Kidney glomerular epithelial cell (primary cell): Measurements from ENCODE around the gene TRPM3.

Experiments used
- DNase-seq: peaks from one replicate; lab custom pipeline; 2025; lab: John Stamatoyannopoulos, UW

Gene TRPM3

DNA sequence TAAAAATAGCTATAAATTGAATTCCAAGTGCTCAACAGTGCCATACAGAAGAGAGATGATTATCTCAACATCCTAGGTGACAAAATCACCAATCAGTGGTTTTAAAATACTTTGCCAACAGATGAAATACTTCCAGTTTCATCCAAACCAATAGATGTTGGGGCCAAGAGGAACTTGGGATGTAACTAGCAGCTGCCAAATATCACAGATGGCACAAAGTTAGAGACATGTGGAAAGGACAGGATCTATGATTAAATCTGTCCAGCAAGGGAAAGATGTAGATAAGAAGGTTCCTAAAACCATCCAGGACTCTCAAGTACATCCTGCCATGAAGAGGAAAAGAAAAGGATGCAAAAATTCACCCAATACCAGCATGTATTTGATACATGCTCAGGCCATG lies 23.8 kb downstream of the TRPM3 start:
- no peak for DNase-seq

DNA sequence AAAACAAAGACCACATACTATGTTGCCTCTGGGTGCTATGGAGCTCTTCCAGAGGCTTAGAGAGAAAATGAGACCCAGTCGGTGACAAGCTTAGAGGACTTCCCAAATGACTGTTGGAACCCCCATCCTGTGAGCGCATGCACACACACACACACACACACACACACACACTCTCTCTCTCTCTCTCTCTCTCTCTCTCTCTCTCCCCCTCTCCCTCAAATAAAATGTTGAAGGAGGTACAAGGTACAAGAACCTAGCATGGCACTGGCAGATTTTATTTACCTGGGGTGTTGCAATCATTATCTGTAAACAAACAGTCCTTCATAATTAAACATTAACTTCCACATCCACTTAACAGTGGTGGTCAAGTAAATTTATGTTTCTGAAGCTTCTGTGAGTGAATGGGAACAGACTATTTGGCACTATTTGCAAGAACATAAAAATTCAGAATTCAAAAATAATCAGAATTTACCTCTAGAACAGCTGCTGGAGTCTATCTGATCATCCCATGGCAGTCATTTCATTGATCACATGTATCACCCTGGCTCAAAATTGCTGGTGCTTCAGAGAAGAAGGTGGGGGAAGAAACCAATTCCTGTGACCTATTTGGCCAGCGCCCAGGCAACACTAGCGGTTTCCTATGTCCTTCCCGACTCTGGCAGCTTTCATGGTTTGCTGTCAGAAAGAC lies 24.9 kb downstream of the TRPM3 start:
- DNase-seq, result no peak

DNA sequence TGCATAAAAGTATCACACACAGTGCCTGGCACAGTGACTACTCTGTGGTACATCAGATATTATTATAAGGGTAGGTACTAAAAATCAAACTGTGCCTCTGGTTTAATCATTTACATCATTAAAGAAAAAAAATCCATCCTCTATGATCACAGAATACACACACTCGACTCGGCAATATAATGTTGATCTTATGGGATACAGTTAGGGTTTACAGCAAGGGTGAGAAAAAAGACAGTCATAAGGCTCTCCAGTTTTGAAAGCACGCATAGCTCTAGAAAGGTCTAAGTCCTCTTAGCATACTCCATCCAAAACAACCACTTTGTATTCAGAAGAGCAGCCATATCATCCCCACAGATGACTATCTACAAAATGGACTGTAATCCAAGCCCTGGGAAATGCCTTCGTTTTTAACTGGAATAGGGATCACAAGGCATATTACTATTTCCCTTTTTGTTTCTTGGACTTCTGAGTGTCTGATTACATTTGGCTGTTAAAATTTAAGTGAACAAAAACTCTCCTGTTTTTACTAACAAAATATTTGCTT lies 26.6 kb downstream of the TRPM3 start:
- no peak for DNase-seq

DNA sequence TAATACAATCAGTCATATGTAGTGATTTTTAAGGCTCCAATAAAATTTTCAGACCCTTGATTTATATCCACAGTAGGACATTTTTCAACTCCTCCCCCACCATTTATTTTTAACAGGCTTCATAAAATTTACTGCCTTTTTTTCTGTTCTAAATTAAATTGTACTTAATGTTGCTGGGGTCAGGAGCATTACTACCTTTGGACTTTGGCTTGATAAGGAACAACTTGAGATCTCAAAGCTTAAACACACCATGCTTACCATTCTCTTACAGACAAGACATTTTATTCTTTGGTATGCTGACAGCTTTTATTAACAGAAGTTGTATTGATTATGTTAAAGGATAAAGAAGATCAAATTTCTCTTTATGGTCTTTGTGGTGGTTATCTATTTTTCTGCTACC lies 30.5 kb downstream of the TRPM3 start:
- no peak for DNase-seq

DNA sequence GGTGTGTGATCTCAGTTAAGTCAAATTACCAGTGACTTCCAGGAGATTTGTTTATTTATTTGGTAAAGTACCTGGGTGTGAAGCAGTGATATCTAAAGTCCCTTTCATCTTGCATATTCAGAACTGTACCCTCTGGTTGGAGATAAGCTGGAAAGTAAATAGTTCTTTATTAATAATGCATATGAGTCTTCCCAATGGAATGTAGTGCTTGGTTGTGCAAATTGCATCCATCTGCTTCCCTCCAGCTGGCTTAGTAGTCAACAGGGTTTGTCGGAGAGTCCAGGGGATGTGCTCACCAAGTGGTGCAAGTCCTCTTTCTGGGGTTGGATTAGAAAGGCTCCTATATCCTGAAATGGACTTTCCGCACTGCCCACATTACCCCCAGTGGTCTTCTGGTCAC lies 42.0 kb downstream of the TRPM3 start:
- no peak for DNase-seq

DNA sequence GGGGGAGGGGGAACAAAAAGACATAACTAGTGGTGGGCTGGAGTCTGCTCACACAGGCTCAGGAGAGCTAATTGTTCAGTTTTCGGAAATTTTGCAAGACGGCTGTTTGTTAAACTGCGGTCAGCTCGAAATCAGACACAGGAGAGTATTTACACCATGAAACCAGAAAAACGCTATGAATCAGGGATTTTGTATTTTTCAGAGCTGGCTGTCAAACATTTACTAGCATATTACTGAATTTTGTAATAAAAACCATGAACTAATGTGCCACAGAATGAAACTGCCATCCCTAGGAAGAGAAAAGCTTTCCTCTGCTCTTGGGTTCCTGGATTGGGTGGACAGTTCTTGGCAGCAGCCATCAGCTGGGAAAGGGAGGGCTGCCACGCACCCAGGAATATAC lies 45.3 kb downstream of the TRPM3 start:
- no peak for DNase-seq

DNA sequence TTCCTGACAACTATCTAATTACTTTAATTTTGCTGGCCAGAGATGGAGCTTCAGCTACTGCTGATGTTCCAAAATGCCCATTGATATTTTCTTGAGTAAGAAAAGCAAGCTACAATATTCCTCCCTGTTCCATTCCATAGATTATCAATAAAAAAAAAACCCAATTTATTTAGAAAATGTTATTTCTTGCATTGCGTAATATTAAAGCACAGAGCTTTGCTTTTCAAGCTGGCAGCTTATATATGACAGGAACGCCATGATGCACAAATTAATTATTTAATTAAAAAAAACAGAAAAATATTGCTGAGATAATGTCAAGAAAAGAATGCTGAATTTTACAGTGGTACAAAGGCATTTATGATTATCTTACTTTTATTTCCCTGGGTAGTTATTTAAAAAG lies 47.9 kb downstream of the TRPM3 start:
- no peak for DNase-seq

DNA sequence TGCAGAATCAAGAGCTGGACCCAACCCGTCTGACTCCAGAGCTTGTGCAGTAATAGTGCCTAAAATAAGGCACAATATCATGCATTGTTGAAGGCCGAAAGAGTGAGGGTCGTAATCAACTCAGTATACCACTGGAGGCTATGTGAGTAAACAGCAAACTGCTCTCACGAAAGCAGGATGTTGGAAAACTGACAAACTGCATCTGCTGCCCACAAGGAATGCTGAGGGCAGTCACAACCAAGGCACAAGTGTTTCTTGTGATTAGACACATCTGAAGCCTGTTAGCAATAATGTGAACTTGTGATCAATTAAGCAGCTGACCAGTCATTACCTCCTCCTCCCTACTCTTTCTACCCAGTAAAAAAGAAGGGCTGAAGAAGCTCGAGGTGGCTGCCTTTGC lies 48.8 kb downstream of the TRPM3 start:
- DNase-seq, result no peak

DNA sequence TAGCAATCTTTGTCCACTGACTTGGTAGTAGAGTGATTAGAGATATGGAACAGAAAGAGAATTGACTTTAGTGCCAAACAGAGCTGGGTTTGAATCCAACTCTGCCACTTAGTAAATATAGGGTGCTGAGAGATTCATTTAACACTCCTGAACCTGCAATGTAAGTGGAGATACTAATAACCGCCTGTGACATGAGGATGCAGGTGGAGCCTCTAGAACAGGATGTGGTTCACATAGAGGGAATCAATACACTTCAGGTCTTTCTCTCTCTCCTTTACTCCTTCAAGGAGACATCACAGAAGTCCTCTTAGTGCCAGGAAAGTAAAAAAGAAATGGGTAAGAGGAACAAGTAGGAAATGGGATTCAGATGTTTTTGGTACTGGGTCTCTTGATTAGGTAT lies 49.8 kb downstream of the TRPM3 start:
- DNase-seq, result no peak

DNA sequence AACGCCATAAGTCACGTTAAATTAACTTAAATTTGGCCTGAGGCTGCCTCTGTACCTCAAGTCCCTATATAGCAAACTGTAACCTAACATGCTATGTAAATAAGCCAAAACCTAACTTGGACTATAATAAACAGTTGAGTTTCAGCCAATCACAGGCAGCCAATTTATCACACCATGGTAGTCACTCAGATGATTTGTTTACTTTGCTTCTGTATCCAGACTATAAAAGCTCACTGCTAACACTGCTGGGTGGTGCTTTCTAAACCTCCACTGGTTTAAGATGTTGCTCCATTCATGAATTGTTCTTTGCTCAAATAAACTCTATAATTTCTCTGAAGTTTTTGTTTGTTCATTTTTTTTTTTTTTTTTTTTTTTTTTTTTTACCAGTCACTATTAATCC lies 62.8 kb downstream of the TRPM3 start:
- no peak for DNase-seq

DNA sequence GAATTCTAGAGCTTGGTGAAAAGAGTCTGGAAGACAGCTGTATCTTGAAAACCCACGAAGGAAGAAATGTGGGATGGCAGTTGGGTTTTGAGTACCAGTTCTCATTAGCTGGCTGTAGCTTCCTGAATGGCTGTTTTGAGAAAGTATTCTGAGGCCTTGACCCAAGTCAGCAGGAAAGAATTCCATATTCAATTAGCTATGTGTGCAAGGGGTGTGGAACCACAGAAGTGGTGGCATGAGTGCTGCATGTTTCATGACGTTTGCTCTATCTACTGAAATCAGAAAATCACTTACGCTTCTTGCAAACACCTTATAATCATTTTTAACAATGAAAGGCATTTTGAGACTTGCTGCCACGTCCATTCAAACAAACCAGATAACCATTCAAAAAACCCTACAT lies 69.1 kb downstream of the TRPM3 start:
- DNase-seq, result no peak

DNA sequence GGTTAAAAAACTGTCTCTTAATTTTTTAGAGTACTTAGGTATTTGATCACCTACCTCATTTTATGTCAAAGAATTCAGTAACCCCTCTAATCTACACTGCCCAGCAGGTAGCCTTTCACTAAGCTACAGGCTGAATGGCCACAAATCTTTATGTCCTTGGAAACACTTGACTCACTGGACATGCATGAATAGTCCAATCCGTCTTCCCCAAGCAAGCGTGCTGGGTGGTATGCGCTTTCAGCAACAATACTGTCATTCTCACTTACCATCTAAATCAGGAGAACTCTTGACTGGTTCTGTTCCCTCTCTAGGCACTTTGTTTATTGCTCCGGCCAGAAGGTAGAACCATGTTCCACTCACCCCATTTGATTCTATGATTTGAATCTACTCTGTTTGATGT lies 73.1 kb downstream of the TRPM3 start:
- no peak for DNase-seq

DNA sequence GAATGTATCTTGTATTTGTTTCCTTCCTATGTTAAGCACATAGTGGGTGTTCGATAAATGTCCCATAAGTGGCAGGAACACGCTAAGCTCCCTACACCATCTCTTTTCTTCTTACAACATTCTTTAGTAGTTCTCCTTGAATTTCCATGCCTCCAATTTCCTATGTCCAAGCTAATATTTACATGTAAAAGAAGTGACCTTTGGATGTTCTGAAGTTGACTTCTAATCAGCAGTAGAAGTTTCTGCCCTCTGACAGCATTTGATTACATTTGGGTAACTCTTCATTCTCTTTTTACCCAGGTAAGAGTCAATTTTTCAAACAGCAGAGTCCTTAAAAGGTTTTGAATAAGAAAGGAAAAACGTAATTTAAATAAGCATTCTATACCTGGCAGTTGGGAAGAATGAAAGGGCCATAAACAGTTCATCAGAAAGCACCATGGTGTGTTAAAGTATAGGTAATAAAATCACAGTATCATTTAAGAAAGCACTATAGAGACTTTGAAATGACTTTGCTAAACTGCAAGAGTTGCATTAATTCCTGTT lies 78.9 kb downstream of the TRPM3 start:
- no peak for DNase-seq

DNA sequence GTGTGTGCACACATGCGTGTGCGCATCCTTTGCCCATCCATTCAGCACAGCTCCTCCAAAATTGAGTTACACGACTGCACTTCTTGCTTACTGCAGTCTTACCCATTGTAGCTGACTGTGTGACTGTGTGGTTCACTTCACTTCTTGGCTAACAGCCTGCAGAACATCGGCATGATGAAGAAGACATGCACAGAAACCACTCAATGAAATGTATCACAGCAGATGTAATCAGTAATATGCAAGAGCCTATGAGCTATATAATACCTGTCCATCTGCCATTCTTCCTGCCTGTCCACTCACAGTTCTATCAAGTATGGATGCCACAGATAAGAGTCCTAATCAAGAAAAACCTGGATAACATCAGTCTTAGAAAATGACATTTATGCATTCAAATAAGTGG lies 83.9 kb downstream of the TRPM3 start:
- no peak for DNase-seq

DNA sequence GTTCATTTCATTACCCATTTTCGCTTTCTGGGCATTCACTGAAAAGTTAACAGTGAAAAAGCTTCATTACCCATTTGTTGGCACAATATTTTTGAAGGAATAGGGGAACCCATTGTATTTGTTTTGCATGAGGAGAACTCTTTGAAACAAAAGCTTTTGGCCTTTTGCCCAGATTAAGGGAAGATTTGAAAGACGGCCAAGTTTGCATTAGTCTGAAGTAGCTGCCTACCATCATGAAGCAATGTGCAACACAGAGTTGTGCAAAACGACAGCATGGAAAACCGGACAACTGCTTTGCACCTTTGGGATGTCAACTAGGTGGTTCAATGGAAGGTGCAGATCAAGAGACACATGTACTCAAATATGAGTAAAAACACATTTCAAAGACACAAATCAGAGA lies 84.9 kb downstream of the TRPM3 start:
- no peak for DNase-seq

DNA sequence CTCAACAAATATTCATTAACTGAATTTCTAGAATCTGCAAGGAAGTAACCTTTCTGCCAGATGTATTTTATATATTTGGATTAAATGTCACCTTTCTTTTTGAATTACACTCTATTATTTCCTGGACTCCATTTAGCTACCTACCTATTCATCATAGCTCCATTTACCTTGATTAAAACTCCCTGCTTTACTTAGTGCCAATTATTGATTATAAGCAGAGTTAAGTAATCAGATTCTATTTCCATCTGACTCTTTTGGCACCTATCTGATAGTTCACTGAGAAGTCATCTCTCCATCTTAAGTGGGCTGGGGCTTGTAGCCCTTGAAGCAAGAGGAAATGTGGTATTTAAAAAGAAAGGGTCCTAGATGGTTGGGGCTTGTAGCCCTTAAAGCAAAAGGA lies 88.6 kb downstream of the TRPM3 start:
- no peak for DNase-seq

DNA sequence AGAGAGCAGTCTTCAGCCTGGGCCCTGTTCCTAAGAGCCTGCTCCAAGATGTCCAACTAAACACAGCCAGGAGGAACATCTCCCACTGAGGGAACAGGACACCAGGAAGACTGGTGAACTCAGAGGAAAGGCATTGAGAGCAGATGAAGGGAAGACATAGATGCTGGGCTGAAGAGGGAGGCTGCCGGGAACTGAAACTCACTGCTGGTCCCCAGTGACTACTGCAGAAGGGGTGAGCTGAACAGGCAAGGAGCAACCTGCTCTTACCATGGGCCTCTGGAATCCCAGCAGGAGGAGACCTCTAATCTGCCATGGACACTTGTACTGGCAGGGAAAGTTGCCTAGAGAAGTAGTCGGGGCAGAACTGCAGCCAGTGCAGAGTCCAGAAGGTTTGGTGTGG lies 95.7 kb downstream of the TRPM3 start:
- no peak for DNase-seq

DNA sequence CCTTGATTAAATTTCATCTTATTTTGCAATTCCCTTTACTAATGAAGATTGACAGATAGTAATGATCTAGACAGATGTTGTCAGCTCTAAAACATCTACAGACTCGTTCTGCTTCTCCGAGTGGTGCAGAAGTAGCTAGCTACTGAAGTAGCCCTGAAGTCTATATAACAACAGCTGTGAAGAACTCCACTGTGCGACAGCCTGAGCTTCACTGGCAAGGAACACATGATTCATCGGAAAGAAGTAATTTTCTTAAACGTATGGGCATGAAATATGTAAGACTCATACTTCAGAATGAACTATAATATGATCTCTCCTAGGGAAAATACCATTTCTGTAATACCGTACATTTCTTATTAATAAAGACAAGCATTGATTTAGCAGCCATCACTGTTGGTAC lies 96.2 kb downstream of the TRPM3 start:
- DNase-seq, result no peak

DNA sequence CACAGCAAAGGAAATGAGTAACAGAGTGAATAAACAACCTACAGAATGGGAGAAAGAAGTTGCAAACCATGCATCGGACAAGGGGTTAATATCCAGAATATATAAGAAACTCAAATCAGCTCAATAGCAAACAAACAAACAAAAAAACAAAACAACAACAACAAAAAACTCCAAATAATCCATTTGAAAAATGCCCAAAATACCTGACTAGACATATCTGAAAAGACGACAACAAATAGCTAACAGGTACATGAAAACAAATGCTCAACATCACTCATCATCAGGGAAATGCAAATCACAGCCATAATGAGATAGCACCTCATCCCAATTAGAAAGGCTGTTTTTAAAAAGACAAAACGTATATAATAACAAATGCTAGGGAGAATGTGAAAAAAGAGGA lies 111.2 kb downstream of the TRPM3 start:
- DNase-seq, result no peak

DNA sequence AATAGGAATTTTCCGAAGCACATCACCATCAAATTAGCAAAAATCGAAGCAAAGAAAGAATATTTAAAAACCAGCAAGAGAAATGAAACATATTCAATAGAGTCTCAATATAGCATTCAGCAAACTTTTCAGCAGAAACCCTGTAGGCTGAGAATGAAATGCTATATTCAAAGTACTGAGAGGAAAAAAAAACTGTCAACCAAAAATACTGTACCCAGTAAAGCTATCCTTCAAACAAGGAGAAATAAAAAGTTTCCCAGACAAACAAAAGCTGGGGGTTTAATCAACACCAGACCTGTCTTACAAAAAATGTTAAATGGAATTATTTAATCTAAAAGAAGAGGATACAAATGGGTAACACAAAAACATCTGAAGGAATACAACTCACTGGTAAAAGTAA lies 116.0 kb downstream of the TRPM3 start:
- DNase-seq, result no peak

DNA sequence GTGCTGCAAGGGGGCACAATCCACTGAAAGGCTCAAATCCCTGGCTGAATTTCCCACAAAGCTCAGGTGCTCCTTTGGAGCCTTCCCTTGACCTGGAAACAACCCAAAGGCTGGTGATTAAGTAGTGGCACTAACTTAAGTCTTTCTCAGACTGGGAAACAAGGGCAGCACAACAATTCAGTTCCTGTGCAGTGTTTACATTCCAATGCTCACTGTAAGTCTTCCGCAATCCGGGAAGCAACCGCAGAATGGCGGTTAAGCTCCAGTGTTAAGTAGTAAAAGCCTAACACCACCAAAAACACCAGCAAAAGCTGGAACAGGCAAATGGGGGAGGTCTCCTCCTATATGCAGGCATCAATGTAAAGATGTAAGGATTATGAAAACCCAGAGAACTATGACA lies 117.2 kb downstream of the TRPM3 start:
- DNase-seq, result no peak

DNA sequence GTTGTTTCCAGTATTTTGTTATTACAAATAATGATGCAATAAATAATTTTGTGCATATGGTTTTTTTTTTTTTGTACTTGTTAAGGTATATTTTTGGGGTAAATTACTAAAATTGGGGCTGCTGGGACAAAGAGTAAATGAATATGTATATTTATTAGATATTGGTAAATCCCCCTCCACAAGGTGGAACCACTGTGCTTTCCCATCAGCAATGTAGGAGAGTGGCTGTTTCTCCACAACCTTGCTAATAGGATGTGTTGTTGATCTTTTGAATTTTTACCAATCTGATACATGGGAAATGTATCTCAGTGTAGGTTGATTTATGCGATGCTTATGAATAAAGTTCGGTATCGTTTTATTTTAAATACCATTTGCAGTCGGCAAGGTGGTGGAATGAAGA lies 118.1 kb downstream of the TRPM3 start:
- DNase-seq, result no peak

DNA sequence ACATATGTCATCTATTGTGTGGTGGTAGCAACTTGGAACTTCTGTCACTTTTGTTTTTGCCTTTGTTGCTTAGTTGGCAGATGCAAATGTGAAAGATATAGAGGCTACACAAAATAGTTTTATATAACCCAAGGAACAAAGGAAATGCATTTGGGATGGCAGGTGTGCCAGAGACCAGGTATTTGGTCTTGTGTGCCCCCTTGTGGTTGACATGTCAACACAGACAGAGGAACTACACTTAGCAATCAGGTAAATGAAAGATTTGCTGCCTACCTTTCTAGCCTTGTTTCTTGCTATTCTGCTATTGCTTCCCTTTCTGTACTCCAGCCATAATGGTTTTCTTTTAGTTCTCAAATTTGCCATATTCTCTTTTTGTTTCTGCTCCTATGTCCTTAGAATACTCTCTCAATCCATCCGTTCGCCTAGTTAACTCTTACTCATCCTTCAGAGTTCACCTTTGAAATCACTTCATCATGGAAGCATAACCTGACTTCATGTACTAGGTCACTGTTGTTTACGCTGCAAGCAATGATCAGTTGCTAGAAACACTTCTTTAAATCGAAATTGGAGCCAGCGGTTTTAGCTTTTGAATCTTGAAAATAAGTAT lies 119.5 kb downstream of the TRPM3 start:
- DNase-seq, result peak; percentile 47

DNA sequence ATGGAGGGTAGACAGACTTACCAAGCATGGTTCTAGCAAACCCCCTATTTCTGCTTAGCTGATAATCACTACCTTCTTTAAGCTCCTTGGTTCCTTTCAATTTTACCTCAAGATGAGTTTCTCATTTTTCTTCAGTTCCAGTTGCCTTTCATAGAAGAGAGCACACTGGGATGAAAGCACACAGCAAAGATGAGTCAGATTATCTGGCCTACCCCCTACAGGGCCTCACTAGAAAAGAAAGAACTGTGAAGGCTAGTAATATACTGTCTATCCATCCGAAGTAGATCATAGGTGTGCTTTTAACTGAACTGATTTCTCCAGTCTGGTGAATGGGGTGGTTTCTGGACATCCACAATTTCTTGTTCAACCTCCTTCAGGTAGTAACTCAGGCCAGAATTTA lies 122.5 kb downstream of the TRPM3 start:
- DNase-seq, result peak; percentile 8
